Tibial nerve (tissue), 3 donors: ENCODE data around the gene BHLHE41.

Experiments
- CTCF ChIP-seq, 5 experiments: fragments of 200-600 bp in 3 of 5; fragments of 450-650 bp in 2 of 5; sonication (generic) in 3 of 5; IDR thresholded peaks; one replicate each; pipeline ENCODE4 v1.5.1; 2016 to 2019; ENCODE audit warnings: antibody characterized with exemption in 5 of 5, mild to moderate bottlenecking in 3 of 5, moderate library complexity in 2 of 5
- POLR2A ChIP-seq, 2 donors: fragments of 450-650 bp; IDR thresholded peaks; one replicate each; pipeline ENCODE4 v1.6.1; 2017; ENCODE audit warnings: antibody characterized with exemption in 2 of 2, mild to moderate bottlenecking in 2 of 2, moderate library complexity in 2 of 2

- peak; percentile 40 to 46 for TF ChIP-seq POLR2A (IDR thresholded peaks at IDR 0.05)
- peak in 2 of 5 experiments; percentile 13 to 24 for TF ChIP-seq CTCF (IDR thresholded peaks at IDR 0.05)
Observed at GRCh38 chr12:26126340-26127284, 1.8 kb upstream of the BHLHE41 start.
